ENCODE results near the gene VARS1.
A peak's percentile ranks its signal among the peaks of the same experiment; 100 is the strongest.
"Not testable (repeated sequence)": the region's sequence is repeated elsewhere in the genome, so short reads cannot be mapped to it uniquely, and the experiment has no call there.

VARS1 gene

DNA sequence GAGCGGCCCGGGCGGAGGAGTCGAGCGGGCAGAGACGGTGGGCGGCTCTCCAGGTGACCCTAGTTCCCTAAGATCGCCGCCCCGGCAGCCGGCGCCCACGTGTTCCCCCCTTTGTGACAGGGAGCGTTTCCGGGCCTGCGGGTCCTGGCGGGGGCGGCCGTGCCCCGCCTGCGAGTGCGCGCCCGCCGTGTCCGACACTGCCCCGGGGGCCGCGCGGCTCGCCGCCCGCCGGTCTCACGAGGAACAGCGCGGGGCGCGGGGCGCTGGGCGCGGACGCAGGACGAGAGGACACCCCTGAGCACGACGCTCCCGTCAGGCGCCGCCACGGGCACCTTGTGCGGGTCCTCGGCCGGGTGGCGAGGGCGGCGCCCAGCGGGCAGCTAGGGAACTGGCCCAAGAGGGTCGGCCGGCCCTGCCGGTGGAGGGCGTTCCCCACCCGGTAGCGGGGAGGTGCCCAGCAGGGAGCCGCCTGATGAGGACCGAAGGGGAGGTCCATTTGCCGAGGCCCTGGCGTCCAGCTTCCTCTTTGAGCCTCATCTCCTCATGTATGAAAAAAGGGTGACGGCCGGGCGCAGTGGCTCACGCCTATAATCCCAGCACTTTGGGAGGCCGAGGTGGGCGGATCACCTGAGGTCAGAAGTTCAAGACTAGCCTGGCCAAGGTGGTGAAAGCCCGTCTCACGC is at the start of gene VARS1:
TSS of gene VARS1 (minus strand) at position 137 of the 683 bp plus-strand sequence. CDS start 535 bp downstream, outside the sequence.
- DNase-seq: peak; percentile 92

DNA sequence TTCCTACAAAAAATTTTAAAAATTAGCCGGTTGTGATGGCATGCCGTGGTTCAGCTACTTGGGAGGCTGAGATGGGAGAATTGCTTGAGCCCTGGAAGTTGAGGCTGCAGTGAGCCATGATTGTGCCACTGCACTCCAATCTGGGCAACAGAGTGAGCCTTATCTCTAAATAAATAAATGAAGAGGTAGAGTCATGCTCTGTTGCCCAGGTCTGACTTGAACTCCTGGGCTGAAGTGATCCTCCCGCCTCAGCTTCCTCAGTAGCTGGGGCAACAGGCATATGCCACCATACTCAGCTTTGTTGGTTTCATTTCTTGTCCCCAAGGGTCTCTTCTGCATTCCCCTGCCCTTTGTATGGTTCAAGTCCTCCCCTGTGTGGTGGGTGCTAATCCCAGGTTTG is 49.0 kb upstream of the VARS1 start:
- DNase-seq: no peak

DNA sequence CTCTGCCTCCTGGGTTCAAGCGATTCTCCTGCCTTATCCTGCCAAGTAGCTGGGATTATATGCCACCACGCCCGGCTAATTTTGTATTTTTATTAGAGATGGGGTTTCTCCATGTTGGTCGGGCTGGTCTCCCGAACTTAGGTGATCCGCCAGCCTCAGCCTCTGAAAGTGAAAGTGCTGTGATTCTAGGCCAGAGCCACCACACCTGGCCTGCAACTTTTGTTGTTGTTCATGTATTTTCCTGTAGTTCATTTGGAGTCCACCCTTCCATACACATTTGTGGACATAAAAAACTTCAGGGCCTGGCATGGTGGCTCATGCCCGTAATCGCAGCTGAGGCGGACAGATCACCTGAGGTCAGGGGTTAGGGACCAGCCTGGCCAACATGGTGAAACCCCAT is 46.5 kb upstream of the VARS1 start:
- DNase-seq: no peak

DNA sequence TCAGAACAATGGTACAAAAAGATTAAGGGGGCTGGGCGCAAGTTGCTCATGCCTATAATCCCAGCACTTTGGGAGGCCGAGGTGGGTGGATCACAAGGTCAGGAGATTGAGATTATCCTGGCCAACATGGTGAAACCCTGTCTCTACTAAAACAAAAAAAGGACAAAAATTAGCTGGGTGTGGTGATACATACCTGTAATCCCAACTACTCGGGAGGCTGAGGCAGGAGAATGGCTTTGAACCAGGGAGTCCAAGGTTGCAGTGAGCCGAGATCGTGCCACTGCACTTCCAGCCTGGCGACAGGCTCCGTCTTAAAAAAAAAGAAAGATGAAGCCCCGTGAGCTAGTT is 44.2 kb upstream of the VARS1 start:
- DNase-seq: not testable (repeated sequence)

DNA sequence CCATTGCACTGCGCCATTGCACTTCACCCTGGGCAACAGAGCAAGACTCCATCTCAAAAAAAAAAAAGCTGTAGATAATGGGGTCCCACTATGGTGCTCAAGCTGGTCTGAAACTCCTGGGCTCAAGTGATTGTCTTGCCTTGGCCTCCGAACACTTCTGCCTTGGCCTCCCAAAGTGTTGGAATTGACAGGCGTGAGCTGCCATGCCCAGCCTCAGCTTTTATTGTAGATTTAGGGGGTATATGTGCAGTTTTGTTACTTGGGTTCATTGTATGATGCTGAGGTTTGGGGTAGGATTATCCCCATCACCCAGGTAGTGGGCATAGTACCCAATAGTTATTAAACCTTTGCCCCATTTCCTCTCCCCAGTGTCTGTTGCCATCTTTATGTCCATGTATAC is 43.4 kb upstream of the VARS1 start:
- DNase-seq: no peak

DNA sequence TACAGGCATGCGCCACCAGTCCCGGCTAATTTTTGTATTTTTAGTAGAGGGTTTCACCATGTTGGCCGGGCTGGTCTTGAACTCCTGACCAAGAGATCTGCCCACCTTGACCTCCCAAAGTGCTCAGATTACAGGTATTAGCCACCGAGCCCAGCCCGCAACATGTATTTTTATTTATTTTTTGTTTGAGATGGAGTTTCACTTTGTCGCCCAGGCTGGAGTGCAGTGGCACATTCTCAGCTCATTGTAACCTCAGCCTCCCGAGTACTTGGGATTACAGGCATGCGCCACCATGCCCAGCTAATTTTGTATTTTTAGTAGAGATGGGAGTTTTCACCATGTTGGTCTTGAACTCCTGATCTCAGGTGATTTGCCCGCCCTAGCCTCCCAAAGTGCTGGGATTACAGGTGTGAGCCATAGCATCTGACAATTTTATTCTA is 42.6 kb upstream of the VARS1 start:
- DNase-seq: not testable (repeated sequence)

DNA sequence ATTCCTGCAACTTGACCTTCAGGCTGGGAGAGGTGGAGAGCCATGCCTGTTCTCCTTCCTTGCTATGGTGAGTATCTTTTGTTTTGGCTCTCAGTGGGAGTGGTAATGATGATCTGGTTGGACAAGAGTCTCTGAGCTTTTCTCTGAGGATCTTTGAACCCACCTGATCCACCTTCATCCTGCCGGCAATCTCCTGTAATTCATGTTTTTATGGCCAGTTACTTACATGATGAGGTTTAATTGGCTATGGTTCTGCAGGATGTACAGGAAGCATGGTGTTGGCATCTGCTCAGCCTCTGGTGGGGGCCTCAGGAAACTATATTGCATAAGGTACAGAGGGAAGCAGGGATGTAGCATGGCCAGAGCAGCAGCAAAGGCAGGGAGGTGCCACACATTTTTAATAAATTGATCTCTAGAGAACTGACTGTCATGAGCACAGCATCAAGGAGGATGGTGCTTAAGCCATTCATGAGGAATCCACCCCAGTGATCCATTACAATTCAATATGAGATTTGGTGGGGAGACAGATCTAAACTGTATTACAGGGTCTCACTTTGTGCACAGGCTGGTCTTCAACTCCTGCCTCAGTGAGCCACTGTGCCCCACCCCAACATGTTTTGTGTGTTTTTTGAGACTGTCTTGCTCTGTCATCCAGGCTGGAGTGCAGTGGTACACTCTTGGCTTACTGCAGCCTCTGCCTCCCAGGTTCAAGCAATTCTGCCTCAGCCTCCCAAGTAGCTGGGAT is 42.0 kb upstream of the VARS1 start:
- DNase-seq: no peak

DNA sequence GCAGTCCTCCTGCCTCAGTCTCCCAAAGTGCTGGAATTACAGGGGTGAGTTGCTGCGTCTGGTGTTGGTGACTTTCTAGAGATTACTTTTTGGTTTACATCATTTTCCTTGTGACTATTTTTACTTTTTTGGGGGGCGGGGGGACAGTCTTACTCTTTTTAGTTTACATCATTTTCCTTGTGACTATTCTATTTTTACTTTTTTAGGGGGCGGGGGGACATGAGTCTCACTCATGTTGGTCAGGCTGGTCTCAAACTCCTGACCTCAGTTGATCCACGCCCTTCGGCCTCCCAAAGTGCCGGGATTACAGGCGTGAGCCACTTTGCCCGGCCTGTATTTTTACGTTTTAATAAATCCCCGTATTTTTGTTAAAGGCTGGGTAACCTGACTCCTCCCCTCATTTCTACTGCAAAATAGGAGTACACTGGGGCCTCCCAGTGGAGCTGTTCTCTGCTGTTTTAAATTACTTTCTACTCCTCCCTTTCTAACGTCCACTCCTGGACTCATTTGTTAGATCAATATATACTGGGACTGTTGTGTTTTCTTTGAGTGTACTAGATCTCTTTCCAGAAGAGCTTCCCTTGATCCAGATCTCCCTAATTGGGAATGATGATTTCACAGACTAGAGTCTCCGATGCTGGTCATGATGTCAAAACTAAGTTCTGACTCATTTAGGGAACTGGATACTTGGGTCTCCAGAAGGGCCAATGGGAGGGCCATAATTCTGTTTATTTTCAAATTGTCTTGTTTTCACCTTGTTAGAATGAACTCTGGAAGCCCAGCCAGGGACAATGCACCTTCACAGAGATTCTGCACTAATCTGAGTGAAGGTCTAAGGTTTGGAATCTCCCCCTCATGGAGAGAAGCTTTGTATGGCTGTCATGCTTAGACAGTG is 41.2 kb upstream of the VARS1 start:
- no peak for DNase-seq

DNA sequence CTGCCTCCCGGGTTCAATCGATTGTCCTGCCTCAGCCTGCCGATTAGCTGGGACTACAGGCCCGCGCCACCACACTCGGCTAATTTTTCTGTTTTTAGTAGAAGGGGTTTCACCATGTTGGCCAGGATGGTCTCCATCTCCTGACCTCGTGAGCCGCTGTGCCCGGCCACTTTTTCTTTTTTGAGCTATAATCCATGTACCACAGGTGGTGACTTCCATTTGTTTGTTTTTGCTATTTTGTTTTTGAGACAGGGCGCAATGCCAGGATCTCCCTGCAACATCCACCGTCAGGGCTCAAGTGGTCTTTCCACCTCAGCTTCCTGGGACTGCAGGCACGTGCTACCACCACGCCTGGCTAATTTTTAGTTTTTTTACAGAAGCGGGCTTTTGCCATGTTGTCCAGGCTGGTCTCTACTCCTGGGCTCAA is 40.5 kb upstream of the VARS1 start:
- DNase-seq: no peak

DNA sequence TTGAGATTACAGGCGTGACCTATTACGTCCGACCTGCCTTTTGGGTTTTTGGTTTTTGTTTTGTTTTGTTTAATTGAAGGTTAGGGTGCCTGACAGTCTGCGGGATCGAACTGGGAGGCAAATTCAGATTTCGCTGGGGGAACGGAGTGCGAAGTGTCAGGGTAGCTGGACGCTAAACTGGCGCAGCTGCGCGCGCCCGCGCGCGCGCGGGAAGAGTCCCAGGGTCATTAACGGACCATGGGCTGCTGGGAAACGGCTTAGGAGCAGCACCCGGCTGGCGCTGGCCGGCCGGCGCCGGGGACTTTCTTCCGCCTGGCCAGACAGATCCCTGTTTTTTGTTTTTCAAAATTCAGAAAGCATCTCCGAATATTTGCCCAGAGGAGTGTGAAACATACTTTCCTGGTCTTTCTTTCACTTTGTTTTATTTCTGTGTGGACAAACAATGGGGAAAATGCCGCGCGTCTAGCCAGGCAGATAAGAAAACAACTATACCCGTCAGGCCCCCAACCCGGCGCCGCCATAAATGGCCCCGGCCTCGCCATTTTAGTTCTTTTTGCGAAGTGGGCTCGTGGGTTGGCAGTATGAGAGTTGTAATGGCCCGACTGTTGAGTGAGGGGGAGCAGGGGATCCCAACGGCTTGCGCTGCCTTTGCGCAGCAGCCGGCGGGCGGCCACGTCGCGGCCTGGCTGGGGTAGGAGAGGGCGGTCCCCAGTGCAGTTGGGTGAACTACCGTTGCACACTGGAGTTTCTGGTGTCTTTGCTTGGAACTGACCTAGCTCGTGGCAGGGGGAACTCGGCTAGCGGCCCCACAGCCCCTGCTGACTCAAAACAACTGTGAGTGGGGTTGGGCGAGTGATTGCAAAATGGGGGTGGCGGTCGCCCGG is 39.1 kb upstream of the VARS1 start:
- DNase-seq: peak; percentile 86

DNA sequence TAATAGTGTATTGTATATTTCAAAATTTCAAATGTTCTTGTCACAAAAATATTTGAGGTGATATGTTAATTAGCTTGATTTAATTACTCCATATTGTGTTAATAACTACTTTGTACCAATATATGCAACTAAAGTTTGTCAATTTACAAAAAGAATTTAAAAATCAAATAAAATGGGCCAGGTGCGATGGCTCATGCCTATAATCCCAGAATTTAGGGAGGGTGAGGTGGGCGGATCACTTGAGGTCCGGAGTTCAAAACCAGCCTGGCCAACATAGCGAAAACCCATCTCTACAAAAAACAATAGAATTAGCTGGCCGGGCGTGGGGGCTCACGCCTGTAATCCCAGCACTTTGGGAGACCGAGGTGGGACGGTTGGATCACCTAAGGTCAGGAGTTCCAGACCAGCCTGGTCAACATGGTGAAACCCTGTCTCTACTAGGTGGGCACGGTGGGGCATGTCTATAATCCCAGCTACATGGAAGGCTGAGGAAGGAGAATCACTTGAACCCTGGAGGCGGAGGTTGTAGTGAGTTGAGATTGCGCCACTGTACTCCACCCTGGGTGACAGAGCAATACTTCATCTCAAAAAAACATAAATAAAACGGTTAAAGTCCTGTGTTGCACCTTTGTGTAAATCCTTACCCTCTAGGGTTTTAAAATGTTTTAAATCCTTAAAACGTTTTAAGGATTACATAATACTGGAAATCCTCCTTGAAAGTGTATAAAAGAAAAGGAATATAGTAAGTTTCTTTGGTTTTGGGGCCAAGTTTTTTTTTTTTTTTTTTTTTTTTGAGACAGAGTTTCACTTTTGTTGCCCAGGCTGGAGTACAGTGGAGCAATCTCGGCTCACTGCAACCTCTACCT is 36.0 kb upstream of the VARS1 start:
- no peak for DNase-seq

DNA sequence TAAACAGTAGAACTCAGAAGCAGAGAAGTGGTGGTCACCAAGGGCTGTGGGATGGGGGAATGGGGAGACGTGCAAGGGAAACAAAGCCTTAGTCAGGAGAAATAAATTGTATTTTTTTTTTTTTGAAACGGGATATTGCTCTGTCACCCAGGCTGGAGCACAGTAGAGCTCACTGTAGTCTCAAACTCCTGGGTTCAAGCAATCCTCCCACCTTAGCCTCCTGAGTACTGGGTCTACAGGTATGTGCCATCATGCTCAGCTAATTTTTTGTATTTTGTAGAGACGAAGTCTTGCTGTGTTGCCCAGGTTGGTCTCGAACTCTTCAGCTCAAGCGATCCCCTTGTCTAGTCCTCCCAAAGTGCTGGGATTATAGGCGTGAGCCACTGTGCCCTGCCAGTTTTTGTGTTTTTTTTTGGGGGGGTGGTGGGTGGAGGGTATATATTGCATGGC is 35.4 kb upstream of the VARS1 start:
- no peak for DNase-seq

DNA sequence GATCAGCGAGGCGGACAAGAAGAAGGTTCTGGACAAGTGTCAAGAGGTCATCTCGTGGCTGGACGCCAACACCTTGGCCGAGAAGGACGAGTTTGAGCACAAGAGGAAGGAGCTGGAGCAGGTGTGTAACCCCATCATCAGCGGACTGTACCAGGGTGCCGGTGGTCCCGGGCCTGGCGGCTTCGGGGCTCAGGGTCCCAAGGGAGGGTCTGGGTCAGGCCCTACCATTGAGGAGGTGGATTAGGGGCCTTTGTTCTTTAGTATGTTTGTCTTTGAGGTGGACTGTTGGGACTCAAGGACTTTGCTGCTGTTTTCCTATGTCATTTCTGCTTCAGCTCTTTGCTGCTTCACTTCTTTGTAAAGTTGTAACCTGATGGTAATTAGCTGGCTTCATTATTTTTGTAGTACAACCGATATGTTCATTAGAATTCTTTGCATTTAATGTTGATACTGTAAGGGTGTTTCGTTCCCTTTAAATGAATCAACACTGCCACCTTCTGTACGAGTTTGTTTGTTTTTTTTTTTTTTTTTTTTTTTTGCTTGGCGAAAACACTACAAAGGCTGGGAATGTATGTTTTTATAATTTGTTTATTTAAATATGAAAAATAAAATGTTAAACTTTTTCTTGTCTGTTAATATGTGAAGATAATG is 34.2 kb upstream of the VARS1 start:
- DNase-seq: no peak

DNA sequence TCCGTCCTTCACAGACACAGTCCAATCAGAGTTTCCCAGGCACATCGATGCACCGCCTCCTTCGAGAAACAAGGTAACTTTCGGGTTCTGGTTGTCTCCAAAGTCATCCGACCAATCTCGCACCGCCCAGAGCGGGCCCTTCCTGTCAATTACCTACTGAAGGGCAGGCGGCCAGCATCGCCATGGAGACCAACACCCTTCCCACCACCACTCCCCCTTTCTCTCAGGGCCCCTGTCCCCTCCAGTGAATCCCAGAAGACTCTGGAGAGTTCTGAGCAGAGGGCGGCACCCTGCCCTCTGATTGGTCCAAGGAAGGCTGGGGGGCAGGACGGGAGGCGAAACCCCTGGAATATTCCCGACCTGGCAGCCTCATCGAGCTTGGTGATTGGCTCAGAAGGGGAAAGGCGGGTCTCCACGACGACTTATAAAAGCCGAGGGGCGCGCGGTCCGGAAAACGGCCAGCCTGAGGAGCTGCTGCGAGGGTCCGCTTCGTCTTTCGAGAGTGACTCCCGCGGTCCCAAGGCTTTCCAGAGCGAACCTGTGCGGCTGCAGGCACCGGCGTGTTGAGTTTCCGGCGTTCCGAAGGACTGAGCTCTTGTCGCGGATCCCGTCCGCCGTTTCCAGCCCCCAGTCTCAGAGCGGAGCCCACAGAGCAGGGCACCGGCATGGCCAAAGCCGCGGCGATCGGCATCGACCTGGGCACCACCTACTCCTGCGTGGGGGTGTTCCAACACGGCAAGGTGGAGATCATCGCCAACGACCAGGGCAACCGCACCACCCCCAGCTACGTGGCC is 31.9 kb upstream of the VARS1 start, which contains the start of gene HSPA1B:
TSS of gene HSPA1B (plus strand) at position 453 of the 794 bp plus-strand sequence. CDS start at position 666, 213 bp downstream.
- DNase-seq: peak; percentile 82

DNA sequence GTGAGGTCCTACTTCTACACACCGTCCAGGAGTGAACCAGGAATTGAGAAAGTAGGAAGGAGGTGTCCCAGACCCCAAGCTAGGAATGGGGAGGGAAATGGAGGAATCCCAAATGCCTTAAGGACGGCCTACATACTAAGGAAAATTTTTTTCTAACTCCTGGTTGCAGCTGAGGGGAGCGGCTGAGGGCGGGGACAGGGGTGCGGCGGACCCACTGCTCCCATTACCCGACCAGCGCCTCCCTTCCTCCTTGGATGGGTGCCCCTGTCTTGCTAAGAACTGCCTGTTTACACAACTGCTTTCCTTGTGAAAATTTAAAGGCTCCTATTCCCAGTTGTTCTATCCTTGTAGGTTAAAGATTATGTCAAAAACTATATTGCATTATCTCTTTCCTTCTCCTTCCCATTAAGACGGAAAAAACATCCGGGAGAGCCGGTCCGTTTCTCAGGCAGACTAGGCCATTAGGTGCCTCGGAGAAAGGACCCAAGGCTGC is 31.3 kb upstream of the VARS1 start:
- DNase-seq: peak; percentile 42

DNA sequence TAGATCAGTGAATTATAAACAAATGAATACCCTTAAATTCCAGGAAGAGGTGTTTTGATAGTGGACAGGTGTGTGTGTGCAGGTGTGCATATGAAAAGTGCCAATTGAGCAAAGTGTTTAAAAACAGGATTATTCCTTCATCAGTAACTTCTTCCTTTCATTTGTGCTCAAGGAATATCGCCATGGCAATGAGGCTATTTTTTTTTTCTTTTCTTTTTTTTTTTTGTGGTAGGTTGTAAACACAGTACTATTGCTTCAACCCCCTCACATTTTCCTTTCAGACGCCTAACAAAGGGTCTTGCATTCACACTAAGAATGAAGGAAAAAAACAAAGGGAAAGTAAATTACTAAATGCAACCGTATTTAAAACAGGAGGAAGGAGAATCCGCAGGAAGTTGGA is 30.0 kb upstream of the VARS1 start:
- DNase-seq: no peak

DNA sequence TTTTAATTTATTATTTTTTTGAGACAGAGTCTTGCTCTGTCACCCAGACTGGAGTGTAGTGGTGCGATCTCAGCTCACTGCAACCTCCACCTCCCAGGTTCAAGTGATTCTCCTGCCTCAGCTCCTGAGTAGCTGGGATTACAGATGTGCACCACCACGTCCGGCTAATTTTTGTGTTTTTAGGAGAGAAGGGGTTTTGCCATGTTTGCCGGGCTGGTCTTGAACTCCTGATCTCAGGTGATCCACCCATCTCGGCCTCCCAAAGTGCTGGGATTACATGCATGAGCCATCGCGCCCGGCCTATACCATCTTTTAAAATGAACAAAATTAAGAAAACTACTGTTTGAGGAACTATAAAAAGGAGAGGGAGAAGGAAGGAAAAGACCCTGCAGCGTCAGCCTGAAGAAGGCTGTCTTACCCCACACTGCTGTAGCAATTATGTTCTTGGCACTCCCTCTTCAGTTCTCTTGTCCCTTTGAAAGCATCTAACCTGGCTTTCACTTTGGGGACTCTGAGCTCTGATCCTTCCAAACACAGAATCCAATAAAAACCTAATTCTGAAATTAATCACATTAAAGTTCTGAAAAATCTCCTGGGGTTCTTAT is 28.1 kb upstream of the VARS1 start:
- not testable (repeated sequence) for DNase-seq

DNA sequence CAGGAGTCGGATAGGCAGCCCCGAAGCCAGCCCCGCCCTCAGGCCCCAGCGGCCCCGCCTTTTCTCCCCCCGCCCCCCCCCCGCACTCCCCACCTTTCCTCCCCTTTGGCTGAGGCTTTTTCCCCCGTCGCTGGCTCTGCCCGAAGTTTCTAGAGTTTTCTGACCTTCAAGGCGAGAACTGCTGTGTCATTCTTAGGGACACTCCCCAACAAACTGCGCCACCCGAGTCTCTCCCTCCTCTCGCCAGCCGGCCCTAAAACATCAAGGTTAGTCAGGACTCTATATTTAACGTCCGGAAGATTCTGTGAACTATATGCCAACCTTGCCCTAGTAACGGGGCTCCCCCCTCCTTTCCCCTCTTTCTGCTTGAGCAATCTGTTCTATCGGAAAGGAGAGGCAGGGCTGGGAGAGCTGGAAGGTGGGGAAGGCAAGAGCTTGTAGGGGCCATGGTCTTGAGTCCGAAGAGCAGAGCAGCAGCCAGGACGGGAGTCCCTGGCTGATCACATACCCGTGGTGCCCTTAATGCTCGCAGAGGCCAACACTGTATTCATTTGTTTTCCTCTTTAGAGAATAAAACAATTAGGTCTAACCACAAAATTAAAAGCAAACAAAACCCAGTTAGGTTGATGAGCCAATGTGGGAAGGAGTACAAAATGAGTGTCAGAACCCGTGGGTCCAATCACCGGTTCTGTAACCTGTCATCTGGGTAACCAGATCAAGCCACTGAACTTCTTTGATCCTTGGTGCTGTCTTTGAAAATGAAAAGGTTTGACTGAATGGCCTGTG is 26.7 kb upstream of the VARS1 start:
- peak; percentile 67 for DNase-seq

All from activated T-cell treated with anti-CD3 and anti-CD28 coated beads, Interleukin-2, amount 50 U/mL, for 1 hour (primary cell).